Liver (tissue), 3 donors: ENCODE measurements around the gene HNRNPC.

Source experiments
- FOXA1 ChIP-seq: IDR thresholded peaks from 2 replicates; pipeline ENCODE4 v1.6.1; 2016; ENCODE audit warnings: antibody characterized with exemption
- FOXA2 ChIP-seq: IDR thresholded peaks from 2 replicates; pipeline ENCODE4 v1.6.1; 2016; ENCODE audit warnings: antibody characterized with exemption
- GABPA ChIP-seq, 2 donors: IDR thresholded peaks in 1 of 2; conservative IDR thresholded peaks in 1 of 2; 2 replicates each; pipeline ENCODE4 v1.6.1; 2016; ENCODE audit warnings: antibody characterized with exemption in 2 of 2, mild to moderate bottlenecking in 1 of 2, moderate library complexity in 1 of 2
- JUND ChIP-seq, 2 donors: IDR thresholded peaks; 2 replicates each; pipeline ENCODE4 v1.6.1; 2016; ENCODE audit warnings: antibody characterized with exemption in 2 of 2
- RAD21 ChIP-seq, 2 donors: IDR thresholded peaks; 2 replicates each; pipeline ENCODE4 v1.6.1; 2016; ENCODE audit warnings: antibody characterized with exemption in 2 of 2, mild to moderate bottlenecking in 2 of 2
- RXRA ChIP-seq, 2 donors: IDR thresholded peaks; 2 replicates each; pipeline ENCODE4 v1.6.1; 2017 to 2018; ENCODE audit warnings: antibody characterized with exemption in 2 of 2, mild to moderate bottlenecking in 1 of 2
- SP1 ChIP-seq: IDR thresholded peaks from 2 replicates; pipeline ENCODE4 v1.6.1; 2018; ENCODE audit warnings: antibody characterized with exemption, mild to moderate bottlenecking
- TAF1 ChIP-seq: conservative IDR thresholded peaks from 2 replicates; pipeline ENCODE4 v1.6.1; 2016; ENCODE audit warnings: antibody characterized with exemption, mild to moderate bottlenecking
- TF ChIP-seq, protein P1 (sequence below): fragments of 150-350 bp; IDR thresholded peaks from 2 replicates; pipeline ENCODE4 v1.5.1; 2017; ENCODE audit warnings: improper control_type of control experiment, low read depth, low read length; ENCODE audit not compliant: missing input control
- TF ChIP-seq, protein P2 (sequence below): IDR thresholded peaks from 2 replicates; pipeline ENCODE4 v1.6.1; 2016; ENCODE audit warnings: antibody characterized with exemption
- TF ChIP-seq, protein P3 (sequence below): IDR thresholded peaks from 2 replicates; pipeline ENCODE4 v1.6.1; 2016; ENCODE audit warnings: antibody characterized with exemption, mild to moderate bottlenecking
- donor health status: healthy.
- donor health status: healthy.

DNA sequence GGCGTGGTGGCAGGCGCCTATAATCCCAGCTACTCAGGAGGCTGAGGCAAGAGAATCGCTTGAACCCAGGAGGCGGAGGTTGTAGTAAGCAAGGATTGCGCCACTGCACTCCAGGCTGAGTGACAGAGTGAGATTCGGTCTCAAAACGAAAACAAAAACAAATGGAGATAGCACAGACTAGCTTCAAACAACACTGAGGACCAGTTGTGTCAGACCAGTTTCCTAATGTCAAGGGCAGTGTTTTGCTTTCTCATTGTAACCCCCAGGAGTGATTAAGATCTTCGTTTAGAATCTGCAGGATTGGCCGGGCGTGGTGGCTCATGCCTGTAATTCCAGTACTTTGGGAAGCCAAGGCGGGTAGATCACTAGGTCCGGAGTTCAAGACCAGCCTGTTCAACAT lies 29.1 kb upstream of the HNRNPC start:
- TF ChIP-seq, protein P1, sequence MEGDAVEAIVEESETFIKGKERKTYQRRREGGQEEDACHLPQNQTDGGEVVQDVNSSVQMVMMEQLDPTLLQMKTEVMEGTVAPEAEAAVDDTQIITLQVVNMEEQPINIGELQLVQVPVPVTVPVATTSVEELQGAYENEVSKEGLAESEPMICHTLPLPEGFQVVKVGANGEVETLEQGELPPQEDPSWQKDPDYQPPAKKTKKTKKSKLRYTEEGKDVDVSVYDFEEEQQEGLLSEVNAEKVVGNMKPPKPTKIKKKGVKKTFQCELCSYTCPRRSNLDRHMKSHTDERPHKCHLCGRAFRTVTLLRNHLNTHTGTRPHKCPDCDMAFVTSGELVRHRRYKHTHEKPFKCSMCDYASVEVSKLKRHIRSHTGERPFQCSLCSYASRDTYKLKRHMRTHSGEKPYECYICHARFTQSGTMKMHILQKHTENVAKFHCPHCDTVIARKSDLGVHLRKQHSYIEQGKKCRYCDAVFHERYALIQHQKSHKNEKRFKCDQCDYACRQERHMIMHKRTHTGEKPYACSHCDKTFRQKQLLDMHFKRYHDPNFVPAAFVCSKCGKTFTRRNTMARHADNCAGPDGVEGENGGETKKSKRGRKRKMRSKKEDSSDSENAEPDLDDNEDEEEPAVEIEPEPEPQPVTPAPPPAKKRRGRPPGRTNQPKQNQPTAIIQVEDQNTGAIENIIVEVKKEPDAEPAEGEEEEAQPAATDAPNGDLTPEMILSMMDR, result no peak
- TF ChIP-seq JUND (IDR thresholded peaks at IDR 0.05), result no peak
- no peak for TF ChIP-seq GABPA (IDR thresholded peaks at IDR 0.05 in 1 of 2, conservative IDR thresholded peaks at IDR 0.05 in 1 of 2)
- TF ChIP-seq RXRA (IDR thresholded peaks at IDR 0.05), result no peak
- TF ChIP-seq, protein P2, sequence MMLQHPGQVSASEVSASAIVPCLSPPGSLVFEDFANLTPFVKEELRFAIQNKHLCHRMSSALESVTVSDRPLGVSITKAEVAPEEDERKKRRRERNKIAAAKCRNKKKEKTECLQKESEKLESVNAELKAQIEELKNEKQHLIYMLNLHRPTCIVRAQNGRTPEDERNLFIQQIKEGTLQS, result no peak
- no peak for TF ChIP-seq FOXA1
- no peak for TF ChIP-seq SP1
- TF ChIP-seq, protein P3, sequence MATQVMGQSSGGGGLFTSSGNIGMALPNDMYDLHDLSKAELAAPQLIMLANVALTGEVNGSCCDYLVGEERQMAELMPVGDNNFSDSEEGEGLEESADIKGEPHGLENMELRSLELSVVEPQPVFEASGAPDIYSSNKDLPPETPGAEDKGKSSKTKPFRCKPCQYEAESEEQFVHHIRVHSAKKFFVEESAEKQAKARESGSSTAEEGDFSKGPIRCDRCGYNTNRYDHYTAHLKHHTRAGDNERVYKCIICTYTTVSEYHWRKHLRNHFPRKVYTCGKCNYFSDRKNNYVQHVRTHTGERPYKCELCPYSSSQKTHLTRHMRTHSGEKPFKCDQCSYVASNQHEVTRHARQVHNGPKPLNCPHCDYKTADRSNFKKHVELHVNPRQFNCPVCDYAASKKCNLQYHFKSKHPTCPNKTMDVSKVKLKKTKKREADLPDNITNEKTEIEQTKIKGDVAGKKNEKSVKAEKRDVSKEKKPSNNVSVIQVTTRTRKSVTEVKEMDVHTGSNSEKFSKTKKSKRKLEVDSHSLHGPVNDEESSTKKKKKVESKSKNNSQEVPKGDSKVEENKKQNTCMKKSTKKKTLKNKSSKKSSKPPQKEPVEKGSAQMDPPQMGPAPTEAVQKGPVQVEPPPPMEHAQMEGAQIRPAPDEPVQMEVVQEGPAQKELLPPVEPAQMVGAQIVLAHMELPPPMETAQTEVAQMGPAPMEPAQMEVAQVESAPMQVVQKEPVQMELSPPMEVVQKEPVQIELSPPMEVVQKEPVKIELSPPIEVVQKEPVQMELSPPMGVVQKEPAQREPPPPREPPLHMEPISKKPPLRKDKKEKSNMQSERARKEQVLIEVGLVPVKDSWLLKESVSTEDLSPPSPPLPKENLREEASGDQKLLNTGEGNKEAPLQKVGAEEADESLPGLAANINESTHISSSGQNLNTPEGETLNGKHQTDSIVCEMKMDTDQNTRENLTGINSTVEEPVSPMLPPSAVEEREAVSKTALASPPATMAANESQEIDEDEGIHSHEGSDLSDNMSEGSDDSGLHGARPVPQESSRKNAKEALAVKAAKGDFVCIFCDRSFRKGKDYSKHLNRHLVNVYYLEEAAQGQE, result no peak
- no peak for TF ChIP-seq TAF1
- TF ChIP-seq RAD21 (IDR thresholded peaks at IDR 0.05), result no peak
- no peak for TF ChIP-seq FOXA2
